H1 (cell line): ENCODE results near the gene POMT2. TPM values are rescaled to one million over a fixed set of nuclear protein-coding genes. Genes with fewer than 3 reads are reported as not detected.

Experiments
- CTCF ChIA-PET: fragments of 300-600 bp; sonication (Branson Sonifier 250); formaldehyde crosslinking; loops from one replicate; lab custom pipeline; 2021; ENCODE audit not compliant: partially characterized antibody; lab: Charles Lee
- POLR2A ChIA-PET: fragments of 300-600 bp; sonication (Branson Sonifier 250); formaldehyde crosslinking; loops from one replicate; lab custom pipeline; 2021; ENCODE audit warnings: inconsistent platforms; ENCODE audit not compliant: partially characterized antibody; lab: Charles Lee
- DNase-seq, 2 experiments: peaks; one replicate each; pipeline versions ENCODE4 v3.0.0 to v3.0.0-alpha.2; 2010 to 2022; ENCODE audit warnings: low spot score in 2 of 2, low read depth in 1 of 2, mixed read lengths in 1 of 2
- FAIRE-seq: peaks from 2 replicates; lab custom pipeline; 2011; peaks lifted over from hg19 to GRCh38; lab: Jason Lieb, UNC
- H2AFZ ChIP-seq: 2 replicates; pipeline ENCODE4 v1.8.1; 2012; ENCODE audit warnings: low read length, inconsistent platforms
- H2AK5ac ChIP-seq: 2 replicates; pipeline ENCODE4 v1.6.1; 2013; ENCODE audit warnings: low read depth, low read length
- H2BK120ac ChIP-seq: replicated peaks from 2 replicates; pipeline ENCODE3; 2013; ENCODE audit warnings: low read depth, low read length, inconsistent platforms
- H2BK12ac ChIP-seq: 2 replicates; pipeline ENCODE4 v1.6.1; 2013; ENCODE audit warnings: low read depth, low read length
- H2BK15ac ChIP-seq: 2 replicates; pipeline ENCODE4 v1.6.1; 2013; ENCODE audit warnings: low read length
- H2BK20ac ChIP-seq: 2 replicates; pipeline ENCODE4 v1.6.1; 2013; ENCODE audit warnings: low read length
- H2BK5ac ChIP-seq: 2 replicates; pipeline ENCODE4 v1.6.1; 2013; ENCODE audit warnings: low read depth, low read length
- H3K14ac ChIP-seq: 2 replicates; pipeline ENCODE4 v1.6.1; 2013; ENCODE audit warnings: inconsistent platforms; ENCODE audit not compliant: insufficient read length
- H3K18ac ChIP-seq: 2 replicates; pipeline ENCODE4 v1.6.1; 2013; ENCODE audit warnings: low read length; ENCODE audit errors: extremely low read depth
- H3K23ac ChIP-seq: 2 replicates; pipeline ENCODE4 v1.6.1; 2013; ENCODE audit warnings: inconsistent platforms; ENCODE audit not compliant: insufficient read length
- H3K23me2 ChIP-seq: 2 replicates; pipeline ENCODE4 v1.6.1; 2013; ENCODE audit warnings: low read depth, low read length
- H3K27ac ChIP-seq: 2 replicates; pipeline ENCODE4 v1.6.1; 2011; ENCODE audit warnings: low read depth, low read length, inconsistent platforms
- H3K27me3 ChIP-seq, 4 experiments: replicated peaks in 1 of 4; 1 replicate in 1 of 4; 2 replicates in 3 of 4; pipeline versions ENCODE4 v1.6.1 to v1.8.1; 2011 to 2013; ENCODE audit warnings: low read length in 3 of 4, mild to moderate bottlenecking in 3 of 4, inconsistent platforms in 2 of 4, mixed read lengths in 2 of 4, moderate library complexity in 1 of 4; ENCODE audit not compliant: control insufficient read depth in 3 of 4, insufficient read depth in 3 of 4; ENCODE audit errors: extremely low read depth in 1 of 4
- H3K36me3 ChIP-seq, 4 experiments: 2 replicates each; pipeline versions ENCODE4 v1.6.1 to v1.8.1; 2011 to 2013; ENCODE audit warnings: mild to moderate bottlenecking in 4 of 4, low read length in 3 of 4, moderate library complexity in 2 of 4, control low read depth in 1 of 4, inconsistent platforms in 1 of 4; ENCODE audit not compliant: insufficient read depth in 4 of 4, control insufficient read depth in 2 of 4
- H3K4ac ChIP-seq: replicated peaks from 2 replicates; pipeline ENCODE3; 2013; ENCODE audit warnings: low read length, low read depth, mixed read lengths, inconsistent platforms; ENCODE audit not compliant: insufficient read length
- H3K4me1 ChIP-seq, 4 experiments: replicated peaks in 1 of 4; 1 replicate in 1 of 4; 2 replicates in 3 of 4; pipeline versions ENCODE4 v1.6.1 to v1.8.1; 2011 to 2013; ENCODE audit warnings: low read length in 3 of 4, inconsistent platforms in 2 of 4, mixed read lengths in 1 of 4; ENCODE audit not compliant: insufficient read depth in 4 of 4, control insufficient read depth in 3 of 4
- H3K4me2 ChIP-seq, 2 experiments: 2 replicates each; pipeline versions ENCODE4 v1.6.1 to v1.8.1; 2011 to 2013; ENCODE audit warnings: low read depth in 2 of 2, low read length in 2 of 2, control low read depth in 1 of 2, inconsistent platforms in 1 of 2, mild to moderate bottlenecking in 1 of 2; ENCODE audit not compliant: insufficient read depth in 1 of 2
- H3K4me3 ChIP-seq, 4 experiments: fragments of 200-600, 300-600 bp in 1 of 4; sonication (generic), shearing (Covaris generic), sonication (Bioruptor Twin) in 1 of 4; 2 replicates each; pipeline versions ENCODE4 v1.5.1 to v1.8.1; 2011 to 2016; ENCODE audit warnings: low read length in 4 of 4, low read depth in 3 of 4, control low read depth in 2 of 4, inconsistent platforms in 2 of 4, mild to moderate bottlenecking in 2 of 4, mixed read lengths in 1 of 4, moderate library complexity in 1 of 4; ENCODE audit not compliant: insufficient read depth in 2 of 4; ENCODE audit errors: extremely low read depth in 1 of 4
- H3K56ac ChIP-seq: replicated peaks from 2 replicates; pipeline ENCODE3; 2013; ENCODE audit warnings: low read depth, mild to moderate bottlenecking, mixed read lengths, low read length, inconsistent platforms; ENCODE audit not compliant: insufficient read length
- H3K79me1 ChIP-seq: 2 replicates; pipeline ENCODE4 v1.6.1; 2013; ENCODE audit warnings: low read depth, low read length, control low read depth
- H3K79me2 ChIP-seq, 2 experiments: 2 replicates each; pipeline versions ENCODE4 v1.6.1 to v1.8.1; 2012 to 2013; ENCODE audit warnings: low read length in 2 of 2, mild to moderate bottlenecking in 2 of 2, inconsistent platforms in 1 of 2; ENCODE audit not compliant: insufficient read depth in 2 of 2, control insufficient read depth in 1 of 2
- H3K9ac ChIP-seq, 4 experiments: replicated peaks in 1 of 4; 1 replicate in 1 of 4; 2 replicates in 3 of 4; pipeline versions ENCODE4 v1.6.1 to v1.8.1; 2011 to 2013; ENCODE audit warnings: low read depth in 3 of 4, low read length in 3 of 4, control low read depth in 2 of 4, mild to moderate bottlenecking in 2 of 4, moderate library complexity in 2 of 4, inconsistent platforms in 1 of 4; ENCODE audit errors: extremely low read depth in 1 of 4
- H3K9me3 ChIP-seq, 2 experiments: 2 replicates each; pipeline versions ENCODE4 v1.6.1 to v1.8.1; 2012 to 2013; ENCODE audit warnings: mild to moderate bottlenecking in 2 of 2, moderate library complexity in 2 of 2, control low read depth in 1 of 2, inconsistent platforms in 1 of 2, low read depth in 1 of 2, low read length in 1 of 2, mixed read lengths in 1 of 2; ENCODE audit not compliant: insufficient read depth in 2 of 2
- H4K20me1 ChIP-seq, 2 experiments: replicated peaks in 1 of 2; 2 replicates each; pipeline versions ENCODE3 to v1.8.1; 2011 to 2013; ENCODE audit warnings: inconsistent platforms in 2 of 2, low read length in 2 of 2, mild to moderate bottlenecking in 1 of 2; ENCODE audit not compliant: insufficient read depth in 2 of 2, control insufficient read depth in 1 of 2
- H4K5ac ChIP-seq: 2 replicates; pipeline ENCODE4 v1.6.1; 2013; ENCODE audit warnings: low read length, low read depth, mixed read lengths, inconsistent platforms; ENCODE audit not compliant: insufficient read length
- H4K8ac ChIP-seq: 2 replicates; pipeline ENCODE4 v1.8.0; 2013; ENCODE audit warnings: mild to moderate bottlenecking, moderate library complexity, low read length, inconsistent platforms; ENCODE audit not compliant: insufficient read depth; ENCODE audit errors: extremely low read depth
- H4K91ac ChIP-seq: replicated peaks from 2 replicates; pipeline ENCODE3; 2013; ENCODE audit warnings: low read length, mixed read lengths, inconsistent platforms; ENCODE audit not compliant: insufficient read length
- SIRT6 ChIP-seq: IDR thresholded peaks from one replicate; pipeline ENCODE4 v1.7.1; 2012; ENCODE audit warnings: low read length, inconsistent platforms
- TAF1 ChIP-seq: IDR thresholded peaks from 2 replicates; pipeline ENCODE4 v1.6.1; 2011; ENCODE audit warnings: mild to moderate bottlenecking, low read depth, low read length
- WGBS, 2 experiments: shearing (Covaris generic) in 1 of 2; methylation state at CpG; one replicate each; pipeline versions ENCODE4 v1.1.6 to v1.1.7; 2013 to 2015; ENCODE audit warnings: low lambda C conversion rate in 2 of 2, mixed read lengths in 2 of 2, inconsistent platforms in 1 of 2, low coverage in 1 of 2, missing lambda C conversion rate in 1 of 2; ENCODE audit not compliant: insufficient replicate concordance in 2 of 2, insufficient coverage in 1 of 2, insufficient read length in 1 of 2; ENCODE audit errors: extremely low coverage in 1 of 2, missing lambda C conversion rate in 1 of 2; 5-methylcytosine and 5-hydroxymethylcytosine counted together
- polyA plus RNA-seq, 7 experiments: library from polyadenylated mRNA; depleted of rRNA in 3 of 7; stranded (reverse) in 5 of 7; unstranded in 2 of 7; fragments of >200 nt in 5 of 7; fragments of 200-250 nt in 2 of 7; gene quantifications; 1 replicate in 5 of 7; 2 replicates in 1 of 7; 4 replicates in 1 of 7; pipeline versions ENCODE4 v1.2.1 to v1.2.3, GENCODE V29; 2011 to 2013; ENCODE audit warnings: missing spikeins in 2 of 7, mixed read lengths in 2 of 7
- total RNA-seq: library from RNA; stranded (reverse); fragmentation: NEBNext Ultra II Directional; extraction: Animal tissue kit (Norgen Biotek cat#: 25700); gene quantifications from 2 replicates; pipeline ENCODE4 v1.2.1, GENCODE V29; 2021

Gene POMT2
- total and polyA plus RNA-seq, 2 of the 8 experiments (the other 6 are each of a cell fraction or from before 2014, with no cell fraction given), result 20.8 to 44.9 TPM

DNA sequence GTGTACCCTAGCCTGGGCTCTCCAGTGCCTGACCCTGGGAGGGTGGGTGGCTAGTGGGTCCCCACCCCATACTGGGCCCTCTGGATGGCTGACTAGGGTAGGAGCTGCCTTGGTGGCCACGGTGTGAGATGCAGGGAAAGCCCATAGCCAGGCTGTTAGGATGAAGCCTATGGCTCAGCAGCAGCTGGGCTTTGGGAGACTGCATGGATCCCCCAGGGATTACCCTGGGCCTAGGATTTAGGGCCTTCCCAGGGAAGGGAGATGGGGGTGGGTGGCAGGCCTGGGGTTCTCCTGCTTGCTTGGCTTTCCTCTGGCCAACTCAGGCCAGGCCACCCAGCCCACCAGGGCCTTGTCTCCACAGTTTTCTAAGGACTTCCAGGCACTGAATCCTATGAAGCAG lies 6.4 kb upstream of the POMT2 start:
- H3K23me2 ChIP-seq, result no peaks in the 10 kb centered on the region; the same call in 1 of the 2 replicates
- no peak overlapping the region for H2BK120ac ChIP-seq
- POLR2A ChIA-PET, result no interaction called here
- H3K14ac ChIP-seq, result no peak overlapping the region
- no peak overlapping the region for H4K5ac ChIP-seq
- no peaks in the 10 kb centered on the region for H3K9me3 ChIP-seq
- peaks cover 4 to 11% (median 7%) of the 10 kb centered on the region in 4 experiments; a peak in 6 of 7 replicates for H3K4me1 ChIP-seq
- no peak overlapping the region for H3K27ac ChIP-seq
- no peak overlapping the region for H3K23ac ChIP-seq
- H3K79me1 ChIP-seq, result no peaks in the 10 kb centered on the region
- 70% methylated on average over 1 of the region's 1 CpG; no CpG with 5 or more reads in 1 of the 2 experiments for whole genome bisulfite sequencing, 2 experiments
- no peak overlapping the region for H2BK5ac ChIP-seq
- no peak overlapping the region for H2AFZ ChIP-seq
- DNase-seq (no peak), FAIRE-seq (no peak)
- no peak overlapping the region for H3K56ac ChIP-seq
- no peaks in the 10 kb centered on the region for H3K27me3 ChIP-seq
- no peak overlapping the region for H3K4me3 ChIP-seq
- H4K8ac ChIP-seq, result no peak overlapping the region
- CTCF ChIA-PET, result interaction anchor here (1.4 to 5.3 kb wide), 6 partner anchors 9 to 82 kb away, joined by 3 to 40 read pairs (median 10); no protein-coding TSS in a partner anchor
- H2BK12ac ChIP-seq, result no peak overlapping the region
- no peak overlapping the region for H3K4me2 ChIP-seq
- H3K79me2 ChIP-seq, result no peaks in the 10 kb centered on the region; a peak in 1 of 4 replicates
- H3K4ac ChIP-seq, result no peak overlapping the region
- no peaks in the 10 kb centered on the region for H4K20me1 ChIP-seq
- no peak overlapping the region for H2BK15ac ChIP-seq
- H2BK20ac ChIP-seq, result no peak overlapping the region
- H3K9ac ChIP-seq, result no peak overlapping the region
- no peak overlapping the region for H4K91ac ChIP-seq
- no peaks in the 10 kb centered on the region for H3K36me3 ChIP-seq
- H3K18ac ChIP-seq, result no peak overlapping the region
- H2AK5ac ChIP-seq, result no peak overlapping the region
- TF ChIP-seq TAF1 (no peak), SIRT6 (no peak)
